ENCODE results near the gene ATP9A. TPM values are rescaled to one million over a fixed set of nuclear protein-coding genes. Genes with fewer than 3 reads are reported as not detected.

ATP9A gene
- total and polyA plus RNA-seq, 2 donors, result 17.9 to 25.6 TPM

- DNase-seq (ENCODE audit: extremely low spot score), result no peak
- Histone ChIP-seq H3K4me1 (ENCODE audit: insufficient read depth) (no peaks in the 10 kb centered on the region), H3K4me3 (ENCODE audit: low read depth, low read length) (no peak overlapping the region), H3K36me3 (ENCODE audit: insufficient read depth) (peaks cover 1% of the 10 kb centered on the region), H3K27ac (ENCODE audit: low read depth) (no peak overlapping the region)
- 87% methylated on average over 1 of the region's 1 CpG for WGBS
Observed at GRCh38 chr20:51715856-51716185, 52.4 kb downstream of the ATP9A start.

DNA sequence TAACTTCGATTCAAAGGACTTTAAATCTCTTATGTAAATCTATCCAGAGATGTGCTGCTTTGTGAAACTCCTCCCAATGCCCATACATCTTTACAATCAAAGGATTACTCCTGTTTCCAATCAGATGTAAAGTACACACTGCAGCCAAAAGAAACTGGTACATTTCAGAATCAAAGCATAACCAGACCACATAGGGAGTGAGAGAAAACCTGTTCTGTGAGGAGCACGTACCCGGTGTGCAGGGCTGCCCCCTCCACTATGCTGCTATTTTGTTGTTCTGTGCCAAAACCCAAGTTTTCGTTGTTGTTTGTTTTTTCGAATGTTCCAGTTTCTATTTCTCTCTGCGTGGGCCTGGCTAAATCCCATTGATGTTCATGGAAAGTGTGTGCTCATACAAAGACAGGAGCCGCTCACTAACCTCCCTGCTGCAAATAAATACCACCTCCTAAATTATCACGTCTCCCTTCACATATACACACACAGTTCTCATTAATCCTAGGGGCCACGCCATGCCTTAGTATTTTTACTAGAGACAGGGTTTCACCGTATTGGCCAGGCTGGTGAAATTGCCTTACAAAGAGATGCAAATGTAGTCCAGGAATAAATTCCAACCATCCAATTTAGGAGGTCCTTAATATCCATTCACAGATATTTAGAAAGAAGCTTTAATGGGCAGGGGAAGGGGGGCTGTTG, 52.9 kb downstream of the ATP9A start:
- Histone ChIP-seq H3K4me3 (ENCODE audit: low read depth, low read length) (no peak overlapping the region), H3K4me1 (ENCODE audit: insufficient read depth) (no peaks in the 10 kb centered on the region), H3K36me3 (ENCODE audit: insufficient read depth) (peaks cover 1% of the 10 kb centered on the region), H3K27ac (ENCODE audit: low read depth) (no peak overlapping the region)
- WGBS, result 46% methylated on average over 10 of the region's 10 CpGs
- no peak for DNase-seq (ENCODE audit: extremely low spot score)

DNA sequence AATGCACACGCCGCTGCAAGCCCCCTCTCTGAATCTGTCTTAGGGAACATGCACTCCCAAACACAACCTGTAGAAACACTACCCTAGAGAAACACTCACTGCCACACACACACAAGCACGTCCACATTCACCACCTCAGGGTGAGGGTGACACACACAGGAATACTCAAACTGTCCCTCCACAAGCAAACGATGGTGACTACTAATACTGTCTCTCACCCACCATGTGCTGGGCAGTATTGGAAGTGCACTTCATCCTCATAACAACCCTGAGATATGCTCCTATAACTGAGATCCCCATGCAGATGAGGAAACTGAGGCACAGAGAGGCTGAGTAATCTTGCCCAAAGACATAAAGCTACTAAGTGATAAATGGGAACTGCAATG, 55.0 kb downstream of the ATP9A start:
- no peak overlapping the region for H3K27ac ChIP-seq (ENCODE audit: low read depth)
- no peak overlapping the region for H3K4me3 ChIP-seq (ENCODE audit: low read depth, low read length)
- WGBS, result 96% methylated on average over 4 of the region's 4 CpGs
- no peaks in the 10 kb centered on the region for H3K4me1 ChIP-seq (ENCODE audit: insufficient read depth)
- DNase-seq (ENCODE audit: extremely low spot score), result no peak
- H3K36me3 ChIP-seq (ENCODE audit: insufficient read depth), result peaks cover 1% of the 10 kb centered on the region

GRCh38 chr20:51712501-51713212, 55.5 kb downstream of the ATP9A start:
- 85% methylated on average over 24 of the region's 24 CpGs for WGBS
- H3K27ac ChIP-seq (ENCODE audit: low read depth), result no peak overlapping the region
- H3K36me3 ChIP-seq (ENCODE audit: insufficient read depth), result peaks cover 1% of the 10 kb centered on the region
- H3K4me3 ChIP-seq (ENCODE audit: low read depth, low read length), result no peak overlapping the region
- no peaks in the 10 kb centered on the region for H3K4me1 ChIP-seq (ENCODE audit: insufficient read depth)
- DNase-seq (ENCODE audit: extremely low spot score), result no peak

- DNase-seq (ENCODE audit: extremely low spot score), result no peak
- no peak overlapping the region for H3K4me3 ChIP-seq (ENCODE audit: low read depth, low read length)
- H3K4me1 ChIP-seq (ENCODE audit: insufficient read depth), result no peaks in the 10 kb centered on the region
- H3K36me3 ChIP-seq (ENCODE audit: insufficient read depth), result peaks cover 1% of the 10 kb centered on the region
- no peak overlapping the region for H3K27ac ChIP-seq (ENCODE audit: low read depth)
- 96% methylated on average over 2 of the region's 2 CpGs for WGBS
Observed at GRCh38 chr20:51711426-51711825, 56.8 kb downstream of the ATP9A start.

GRCh38 chr20:51710361-51710894, 57.8 kb downstream of the ATP9A start:
- Histone ChIP-seq H3K4me3 (ENCODE audit: low read depth, low read length) (no peak overlapping the region), H3K4me1 (ENCODE audit: insufficient read depth) (no peaks in the 10 kb centered on the region), H3K36me3 (ENCODE audit: insufficient read depth) (peaks cover 1% of the 10 kb centered on the region), H3K27ac (ENCODE audit: low read depth) (no peak overlapping the region)
- DNase-seq (ENCODE audit: extremely low spot score), result no peak
- WGBS, result 82% methylated on average over 10 of the region's 10 CpGs

DNA sequence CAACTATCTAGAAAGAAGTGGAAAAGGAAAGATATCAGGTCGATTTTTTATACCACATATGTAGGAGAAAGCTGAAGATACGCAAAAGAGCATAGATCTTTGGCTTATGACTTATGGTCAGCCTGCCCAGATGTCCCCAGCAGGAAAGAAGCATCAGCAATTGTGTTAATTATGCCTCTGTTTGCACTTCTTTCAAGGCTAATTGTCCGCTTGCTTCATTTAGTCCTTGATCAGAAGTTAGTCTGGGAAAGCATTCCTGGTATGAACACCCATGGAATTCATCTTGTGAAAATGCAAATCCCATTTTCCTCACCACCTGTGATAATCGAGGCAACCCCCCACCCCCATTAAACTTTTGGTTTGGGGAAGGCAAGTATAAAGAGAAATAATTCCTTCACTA, 62.8 kb downstream of the ATP9A start:
- DNase-seq (ENCODE audit: extremely low spot score), result no peak
- 78% methylated on average over 4 of the region's 4 CpGs for WGBS
- Histone ChIP-seq H3K27ac (ENCODE audit: low read depth) (no peak overlapping the region), H3K4me1 (ENCODE audit: insufficient read depth) (no peaks in the 10 kb centered on the region), H3K36me3 (ENCODE audit: insufficient read depth) (no peaks in the 10 kb centered on the region), H3K4me3 (ENCODE audit: low read depth, low read length) (no peak overlapping the region)

GRCh38 chr20:51703400-51704287, 64.5 kb downstream of the ATP9A start:
- no peak for DNase-seq (ENCODE audit: extremely low spot score)
- WGBS, result 81% methylated on average over 8 of the region's 8 CpGs
- Histone ChIP-seq H3K27ac (ENCODE audit: low read depth) (no peak overlapping the region), H3K36me3 (ENCODE audit: insufficient read depth) (no peaks in the 10 kb centered on the region), H3K4me1 (ENCODE audit: insufficient read depth) (no peaks in the 10 kb centered on the region), H3K4me3 (ENCODE audit: low read depth, low read length) (no peak overlapping the region)

- no peak for DNase-seq (ENCODE audit: extremely low spot score)
- 76% methylated on average over 3 of the region's 3 CpGs for WGBS
- no peaks in the 10 kb centered on the region for H3K4me1 ChIP-seq (ENCODE audit: insufficient read depth)
- no peak overlapping the region for H3K4me3 ChIP-seq (ENCODE audit: low read depth, low read length)
- H3K36me3 ChIP-seq (ENCODE audit: insufficient read depth), result no peaks in the 10 kb centered on the region
- no peak overlapping the region for H3K27ac ChIP-seq (ENCODE audit: low read depth)
Observed at GRCh38 chr20:51702556-51702955, 65.6 kb downstream of the ATP9A start.

- no peak for DNase-seq (ENCODE audit: extremely low spot score)
- Histone ChIP-seq H3K4me3 (ENCODE audit: low read depth, low read length) (no peak overlapping the region), H3K4me1 (ENCODE audit: insufficient read depth) (peaks cover 3% of the 10 kb centered on the region), H3K36me3 (ENCODE audit: insufficient read depth) (no peaks in the 10 kb centered on the region), H3K27ac (ENCODE audit: low read depth) (no peak overlapping the region)
- 62% methylated on average over 10 of the region's 10 CpGs for WGBS
Observed at GRCh38 chr20:51700809-51701285, 67.3 kb downstream of the ATP9A start.

DNA sequence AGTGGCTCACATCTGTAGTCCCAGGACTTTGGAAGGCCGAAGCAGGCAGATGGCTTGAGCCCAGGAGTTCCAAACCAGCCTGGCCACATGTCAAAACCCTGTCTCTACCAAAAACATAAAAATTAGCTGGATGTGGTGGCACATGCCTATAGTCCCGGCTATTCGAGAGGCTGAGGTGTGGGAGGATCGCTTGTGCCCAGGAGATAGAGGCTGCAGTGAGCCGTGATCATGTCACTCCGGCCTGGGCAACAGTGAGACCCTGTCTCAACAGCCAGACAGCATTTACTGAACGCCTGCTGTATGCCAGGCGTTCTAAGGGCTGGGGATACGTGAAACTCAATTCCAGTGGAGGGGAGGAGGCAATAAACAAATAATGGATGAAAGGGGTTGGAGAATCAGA, 69.9 kb downstream of the ATP9A start:
- Histone ChIP-seq H3K4me1 (ENCODE audit: insufficient read depth) (peaks cover 3% of the 10 kb centered on the region), H3K27ac (ENCODE audit: low read depth) (no peak overlapping the region), H3K36me3 (ENCODE audit: insufficient read depth) (no peaks in the 10 kb centered on the region), H3K4me3 (ENCODE audit: low read depth, low read length) (no peak overlapping the region)
- no peak for DNase-seq (ENCODE audit: extremely low spot score)
- WGBS, result 94% methylated on average over 9 of the region's 9 CpGs

- Histone ChIP-seq H3K36me3 (ENCODE audit: insufficient read depth) (no peaks in the 10 kb centered on the region), H3K4me1 (ENCODE audit: insufficient read depth) (peaks cover 3% of the 10 kb centered on the region), H3K4me3 (ENCODE audit: low read depth, low read length) (no peak overlapping the region), H3K27ac (ENCODE audit: low read depth) (no peak overlapping the region)
- WGBS, result 64% methylated on average over 8 of the region's 8 CpGs
- no peak for DNase-seq (ENCODE audit: extremely low spot score)
Observed at GRCh38 chr20:51697096-51697826, 70.9 kb downstream of the ATP9A start.

All from urinary bladder (tissue), 4 donors.